HG02973 (cell line): ENCODE data around the gene KIAA1210.
"Not testable (repeated sequence)": the region's sequence is repeated elsewhere in the genome, so short reads cannot be mapped to it uniquely, and the experiment has no call there.

Experiments
- ATAC-seq: cut with Tn5 transposase; IDR thresholded peaks from one replicate; pipeline ENCODE4 v1.9.1; 2021; ENCODE audit warnings: moderate library complexity; ENCODE audit not compliant: unreplicated experiment

Gene KIAA1210

DNA sequence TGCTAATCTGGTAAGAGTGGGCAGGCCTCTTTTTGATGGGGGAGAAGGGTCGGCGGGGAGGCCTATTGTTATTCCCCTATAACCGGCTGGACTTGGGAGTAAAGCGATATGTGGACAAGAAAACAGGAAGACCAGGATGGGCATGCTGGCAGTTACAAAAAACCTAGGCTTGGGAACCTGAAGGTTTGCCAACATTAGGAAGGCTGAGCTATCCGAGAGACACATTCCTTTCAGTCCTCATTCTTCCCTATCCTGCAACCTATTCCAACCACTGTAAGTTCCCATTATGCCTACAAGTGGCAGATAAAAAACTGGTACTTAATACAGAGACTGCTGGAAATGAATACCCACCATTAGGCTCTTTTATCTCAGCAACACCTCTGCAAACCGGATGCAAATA, 87.2 kb downstream of the KIAA1210 start:
- no peak for ATAC-seq

DNA sequence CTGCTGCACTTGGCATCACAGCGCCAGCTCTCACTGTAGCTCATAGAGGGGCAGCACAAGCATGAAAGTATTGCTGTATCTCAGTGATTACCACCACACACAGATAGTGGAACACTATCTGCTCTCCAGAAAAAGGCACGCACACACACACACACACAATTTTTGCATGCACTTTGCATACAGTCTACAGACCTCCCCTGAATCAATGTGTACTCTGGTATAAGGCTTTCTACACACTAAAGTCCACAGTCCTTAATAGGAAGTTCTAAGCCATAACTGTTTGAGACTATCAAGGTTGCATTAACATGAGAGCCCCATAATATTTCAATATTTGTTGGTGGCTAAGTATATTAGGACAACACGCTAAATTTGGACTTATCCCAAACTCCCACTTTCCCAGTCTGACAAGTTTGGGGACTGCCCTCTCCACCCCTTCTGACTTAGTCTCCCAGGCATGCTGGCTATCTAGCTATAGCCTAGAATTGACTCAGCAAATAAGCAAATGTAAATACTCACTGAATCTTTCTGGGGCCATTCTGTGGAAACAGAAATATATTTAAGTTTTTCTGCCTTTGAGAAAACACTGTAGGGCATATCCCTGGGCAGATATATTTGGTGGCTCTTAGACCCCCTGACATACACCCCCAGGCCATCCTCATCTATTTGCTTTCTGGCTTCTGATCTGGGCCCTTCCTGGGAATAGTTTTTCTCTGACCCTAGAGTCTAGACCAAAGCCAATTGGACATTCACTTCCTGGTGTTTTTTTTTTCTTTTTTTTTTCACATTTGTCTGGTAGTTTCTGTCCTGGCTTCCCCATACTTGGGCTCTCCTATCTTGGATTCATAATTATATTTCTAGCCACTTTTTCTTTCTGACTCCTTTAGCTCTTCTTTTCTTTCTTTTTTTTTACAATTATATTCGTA, 91.2 kb downstream of the KIAA1210 start:
- ATAC-seq: no peak

DNA sequence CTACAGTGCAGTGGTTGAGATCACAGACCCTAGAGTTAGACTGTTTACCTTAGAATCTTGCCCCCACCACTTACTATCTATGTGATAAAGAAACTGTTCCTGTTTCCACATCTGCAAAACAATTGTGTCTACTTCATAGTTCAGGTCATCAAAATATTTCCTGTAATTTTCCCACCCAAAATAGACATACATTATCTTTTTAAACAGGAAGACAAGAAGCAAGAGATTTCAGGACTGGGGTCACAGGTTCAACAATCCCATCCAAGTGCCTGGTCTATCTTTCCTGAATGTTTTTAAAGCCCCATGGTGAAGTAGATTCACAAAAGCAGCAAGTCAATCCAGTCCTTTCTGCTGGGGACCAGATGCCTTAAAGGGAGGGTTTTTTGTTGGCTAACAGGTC, 96.6 kb downstream of the KIAA1210 start:
- ATAC-seq: no peak

DNA sequence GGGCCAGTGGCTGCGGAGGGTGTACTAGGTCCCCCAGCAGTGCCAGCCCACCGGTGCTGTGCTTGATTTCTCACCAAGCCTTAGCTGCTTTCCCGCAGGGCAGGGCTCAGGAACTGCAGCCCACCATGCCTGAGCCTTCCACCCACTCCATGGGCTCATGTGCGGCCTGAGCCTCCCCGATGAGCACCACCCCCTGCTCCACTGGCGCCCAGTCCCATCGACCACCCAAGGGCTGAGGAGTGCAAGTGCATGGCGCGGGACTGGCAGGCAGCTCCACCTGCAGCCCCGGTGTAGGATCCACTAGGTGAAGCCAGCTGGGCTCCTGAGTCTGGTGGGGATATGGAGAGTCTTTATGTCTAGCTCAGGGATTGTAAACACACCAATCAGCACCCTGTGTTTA, 98.0 kb downstream of the KIAA1210 start:
- ATAC-seq: not testable (repeated sequence)

DNA sequence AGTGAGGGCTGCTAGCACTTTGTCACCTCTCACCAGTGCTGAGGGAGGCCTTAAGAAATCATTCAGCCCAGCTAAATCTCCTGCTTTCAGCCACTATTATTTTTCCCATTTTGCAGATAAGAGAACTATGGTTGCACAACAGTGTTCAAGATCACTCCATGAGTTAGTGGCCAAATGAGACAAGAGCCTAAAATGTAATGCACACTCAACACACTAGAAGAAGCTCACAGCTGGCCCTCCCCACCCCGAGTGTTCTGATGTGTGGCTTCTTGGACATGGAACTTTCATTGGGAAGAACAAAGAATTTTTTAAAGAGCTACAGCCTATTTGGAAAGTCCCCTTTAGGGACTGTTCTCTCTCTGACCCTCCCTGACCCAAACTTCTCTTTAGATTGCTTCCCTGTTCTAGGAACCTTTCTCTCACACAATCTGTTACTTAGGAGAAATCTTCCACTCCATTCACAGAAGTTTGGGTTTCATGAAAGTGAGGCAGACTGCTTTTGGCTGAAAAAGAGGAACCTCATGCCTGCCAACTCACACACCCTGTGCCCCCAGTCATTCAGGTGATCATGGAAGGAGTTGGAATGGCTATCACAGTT, 98.8 kb downstream of the KIAA1210 start:
- ATAC-seq: no peak
